Measurements from ENCODE around the gene ENTHD1.

Gene ENTHD1

GRCh38 chr22:39797528-39798147 is 95.9 kb downstream of the ENTHD1 start:
- Histone ChIP-seq H3K4me3 (no peak overlapping the region), H3K9ac (ENCODE audit: insufficient read length) (no peak overlapping the region), H3K36me3 (ENCODE audit: insufficient read depth, low read length) (no peaks in the 10 kb centered on the region), H3K9me3 (ENCODE audit: low read depth, low read length) (no peaks in the 10 kb centered on the region; the same call in 1 of the 2 replicates), H3K27ac (no peak overlapping the region)
- no peak for TF ChIP-seq POLR2AphosphoS5 (IDR thresholded peaks at IDR 0.05; ENCODE audit: borderline replicate concordance, low read depth, low read length)
- TF ChIP-seq FOXP2 (optimal IDR thresholded peaks at IDR 0.05; ENCODE audit: control extremely low read depth, extremely low read length, insufficient read depth): no peak
- TF ChIP-seq EZH2 (IDR thresholded peaks at IDR 0.05): no peak
- no peak for DNase-seq (ENCODE audit: low read depth, low spot score)

GRCh38 chr22:39789788-39790187 is 103.8 kb downstream of the ENTHD1 start:
- H3K27ac ChIP-seq: no peak overlapping the region
- no peak for DNase-seq (ENCODE audit: low read depth, low spot score)
- no peaks in the 10 kb centered on the region for H3K36me3 ChIP-seq (ENCODE audit: insufficient read depth, low read length)
- no peaks in the 10 kb centered on the region; the same call in 1 of the 2 replicates for H3K9me3 ChIP-seq (ENCODE audit: low read depth, low read length)
- no peak overlapping the region for H3K4me3 ChIP-seq
- no peak overlapping the region for H3K9ac ChIP-seq (ENCODE audit: insufficient read length)
- TF ChIP-seq POLR2AphosphoS5 (IDR thresholded peaks at IDR 0.05; ENCODE audit: borderline replicate concordance, low read depth, low read length): no peak
- no peak for TF ChIP-seq FOXP2 (optimal IDR thresholded peaks at IDR 0.05; ENCODE audit: control extremely low read depth, extremely low read length, insufficient read depth)
- TF ChIP-seq EZH2 (IDR thresholded peaks at IDR 0.05): no peak

- H3K27ac ChIP-seq: no peak overlapping the region
- no peak overlapping the region for H3K4me3 ChIP-seq
- H3K9me3 ChIP-seq (ENCODE audit: low read depth, low read length): no peaks in the 10 kb centered on the region
- H3K9ac ChIP-seq (ENCODE audit: insufficient read length): no peak overlapping the region
- DNase-seq (ENCODE audit: low read depth, low spot score): no peak
- TF ChIP-seq EZH2 (IDR thresholded peaks at IDR 0.05) (no peak), FOXP2 (optimal IDR thresholded peaks at IDR 0.05; ENCODE audit: control extremely low read depth, extremely low read length, insufficient read depth) (no peak), POLR2AphosphoS5 (IDR thresholded peaks at IDR 0.05; ENCODE audit: borderline replicate concordance, low read depth, low read length) (no peak)
- no peaks in the 10 kb centered on the region for H3K36me3 ChIP-seq (ENCODE audit: insufficient read depth, low read length)
These were observed 108.3 kb downstream of the ENTHD1 start for GRCh38 chr22:39785232-39785631.

- no peak for DNase-seq (ENCODE audit: low read depth, low spot score)
- H3K9ac ChIP-seq (ENCODE audit: insufficient read length): no peak overlapping the region
- no peak overlapping the region for H3K4me3 ChIP-seq
- H3K9me3 ChIP-seq (ENCODE audit: low read depth, low read length): no peaks in the 10 kb centered on the region
- no peaks in the 10 kb centered on the region for H3K36me3 ChIP-seq (ENCODE audit: insufficient read depth, low read length)
- TF ChIP-seq FOXP2 (optimal IDR thresholded peaks at IDR 0.05; ENCODE audit: control extremely low read depth, extremely low read length, insufficient read depth): no peak
- no peak for TF ChIP-seq EZH2 (IDR thresholded peaks at IDR 0.05)
- TF ChIP-seq POLR2AphosphoS5 (IDR thresholded peaks at IDR 0.05; ENCODE audit: borderline replicate concordance, low read depth, low read length): no peak
- no peak overlapping the region for H3K27ac ChIP-seq
These were observed 115.7 kb downstream of the ENTHD1 start for GRCh38 chr22:39777716-39778454.

- no peak overlapping the region for H3K9ac ChIP-seq (ENCODE audit: insufficient read length)
- no peak for DNase-seq (ENCODE audit: low read depth, low spot score)
- H3K9me3 ChIP-seq (ENCODE audit: low read depth, low read length): no peaks in the 10 kb centered on the region
- H3K27ac ChIP-seq: no peak overlapping the region
- TF ChIP-seq FOXP2 (optimal IDR thresholded peaks at IDR 0.05; ENCODE audit: control extremely low read depth, extremely low read length, insufficient read depth) (no peak), POLR2AphosphoS5 (IDR thresholded peaks at IDR 0.05; ENCODE audit: borderline replicate concordance, low read depth, low read length) (no peak), EZH2 (IDR thresholded peaks at IDR 0.05) (no peak)
- H3K36me3 ChIP-seq (ENCODE audit: insufficient read depth, low read length): no peaks in the 10 kb centered on the region
- H3K4me3 ChIP-seq: no peak overlapping the region
These were observed 117.1 kb downstream of the ENTHD1 start for GRCh38 chr22:39776295-39777009.

- H3K27ac ChIP-seq: no peak overlapping the region
- H3K4me3 ChIP-seq: no peak overlapping the region
- no peaks in the 10 kb centered on the region for H3K9me3 ChIP-seq (ENCODE audit: low read depth, low read length)
- DNase-seq (ENCODE audit: low read depth, low spot score): no peak
- TF ChIP-seq FOXP2 (optimal IDR thresholded peaks at IDR 0.05; ENCODE audit: control extremely low read depth, extremely low read length, insufficient read depth) (no peak), EZH2 (IDR thresholded peaks at IDR 0.05) (no peak), POLR2AphosphoS5 (IDR thresholded peaks at IDR 0.05; ENCODE audit: borderline replicate concordance, low read depth, low read length) (no peak)
- no peak overlapping the region for H3K9ac ChIP-seq (ENCODE audit: insufficient read length)
- no peaks in the 10 kb centered on the region for H3K36me3 ChIP-seq (ENCODE audit: insufficient read depth, low read length)
These were observed 119.5 kb downstream of the ENTHD1 start for GRCh38 chr22:39773976-39774539.

- Histone ChIP-seq H3K9me3 (ENCODE audit: low read depth, low read length) (no peaks in the 10 kb centered on the region), H3K9ac (ENCODE audit: insufficient read length) (no peak overlapping the region), H3K27ac (no peak overlapping the region), H3K36me3 (ENCODE audit: insufficient read depth, low read length) (no peaks in the 10 kb centered on the region), H3K4me3 (no peak overlapping the region)
- no peak for DNase-seq (ENCODE audit: low read depth, low spot score)
- TF ChIP-seq EZH2 (IDR thresholded peaks at IDR 0.05): no peak
- TF ChIP-seq POLR2AphosphoS5 (IDR thresholded peaks at IDR 0.05; ENCODE audit: borderline replicate concordance, low read depth, low read length): no peak
- no peak for TF ChIP-seq FOXP2 (optimal IDR thresholded peaks at IDR 0.05; ENCODE audit: control extremely low read depth, extremely low read length, insufficient read depth)
These were observed 120.1 kb downstream of the ENTHD1 start for GRCh38 chr22:39773503-39773902.

- Histone ChIP-seq H3K36me3 (ENCODE audit: insufficient read depth, low read length) (no peaks in the 10 kb centered on the region), H3K4me3 (no peak overlapping the region), H3K9ac (ENCODE audit: insufficient read length) (no peak overlapping the region), H3K27ac (no peak overlapping the region), H3K9me3 (ENCODE audit: low read depth, low read length) (no peaks in the 10 kb centered on the region)
- TF ChIP-seq EZH2 (IDR thresholded peaks at IDR 0.05): no peak
- no peak for TF ChIP-seq FOXP2 (optimal IDR thresholded peaks at IDR 0.05; ENCODE audit: control extremely low read depth, extremely low read length, insufficient read depth)
- no peak for TF ChIP-seq POLR2AphosphoS5 (IDR thresholded peaks at IDR 0.05; ENCODE audit: borderline replicate concordance, low read depth, low read length)
- no peak for DNase-seq (ENCODE audit: low read depth, low spot score)
These were observed 122.1 kb downstream of the ENTHD1 start for GRCh38 chr22:39771486-39771885.
